ENCODE measurements around the gene PLCH1. TPM values are rescaled to one million over a fixed set of nuclear protein-coding genes. Genes with fewer than 3 reads are reported as not detected.

The PLCH1 gene
- total RNA-seq, 1 donor from 2014 or later: 14.0 TPM

- intact Hi-C loops (cut with DNase I): no loop called here
- DNase-seq (no peak), ATAC-seq (peak in 1 of 2 donors; percentile 61)
- H3K4me1 ChIP-seq: no peaks in the 10 kb centered on the region
- H3K27me3 ChIP-seq (ENCODE audit: low read depth): no peaks in the 10 kb centered on the region
- no peaks in the 10 kb centered on the region for H3K36me3 ChIP-seq
- no peak overlapping the region for H3K4me3 ChIP-seq
- TF ChIP-seq, protein P1, sequence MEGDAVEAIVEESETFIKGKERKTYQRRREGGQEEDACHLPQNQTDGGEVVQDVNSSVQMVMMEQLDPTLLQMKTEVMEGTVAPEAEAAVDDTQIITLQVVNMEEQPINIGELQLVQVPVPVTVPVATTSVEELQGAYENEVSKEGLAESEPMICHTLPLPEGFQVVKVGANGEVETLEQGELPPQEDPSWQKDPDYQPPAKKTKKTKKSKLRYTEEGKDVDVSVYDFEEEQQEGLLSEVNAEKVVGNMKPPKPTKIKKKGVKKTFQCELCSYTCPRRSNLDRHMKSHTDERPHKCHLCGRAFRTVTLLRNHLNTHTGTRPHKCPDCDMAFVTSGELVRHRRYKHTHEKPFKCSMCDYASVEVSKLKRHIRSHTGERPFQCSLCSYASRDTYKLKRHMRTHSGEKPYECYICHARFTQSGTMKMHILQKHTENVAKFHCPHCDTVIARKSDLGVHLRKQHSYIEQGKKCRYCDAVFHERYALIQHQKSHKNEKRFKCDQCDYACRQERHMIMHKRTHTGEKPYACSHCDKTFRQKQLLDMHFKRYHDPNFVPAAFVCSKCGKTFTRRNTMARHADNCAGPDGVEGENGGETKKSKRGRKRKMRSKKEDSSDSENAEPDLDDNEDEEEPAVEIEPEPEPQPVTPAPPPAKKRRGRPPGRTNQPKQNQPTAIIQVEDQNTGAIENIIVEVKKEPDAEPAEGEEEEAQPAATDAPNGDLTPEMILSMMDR (IDR thresholded peaks at IDR 0.05): peak; percentile 41
- H3K9me3 ChIP-seq: no peaks in the 10 kb centered on the region
- H3K27ac ChIP-seq: no peak overlapping the region
These were observed 391.9 kb downstream of the PLCH1 start for GRCh38 chr3:155352900-155353490.

- Histone ChIP-seq H3K27ac (no peak overlapping the region), H3K9me3 (no peaks in the 10 kb centered on the region), H3K4me1 (no peaks in the 10 kb centered on the region), H3K4me3 (no peak overlapping the region), H3K36me3 (no peaks in the 10 kb centered on the region), H3K27me3 (ENCODE audit: low read depth) (no peaks in the 10 kb centered on the region)
- intact Hi-C loops (cut with DNase I): no loop called here
- ATAC-seq (no peak), DNase-seq (no peak)
- TF ChIP-seq, protein P1 (IDR thresholded peaks at IDR 0.05): no peak
These were observed 394.3 kb downstream of the PLCH1 start for GRCh38 chr3:155350571-155350970.

DNA sequence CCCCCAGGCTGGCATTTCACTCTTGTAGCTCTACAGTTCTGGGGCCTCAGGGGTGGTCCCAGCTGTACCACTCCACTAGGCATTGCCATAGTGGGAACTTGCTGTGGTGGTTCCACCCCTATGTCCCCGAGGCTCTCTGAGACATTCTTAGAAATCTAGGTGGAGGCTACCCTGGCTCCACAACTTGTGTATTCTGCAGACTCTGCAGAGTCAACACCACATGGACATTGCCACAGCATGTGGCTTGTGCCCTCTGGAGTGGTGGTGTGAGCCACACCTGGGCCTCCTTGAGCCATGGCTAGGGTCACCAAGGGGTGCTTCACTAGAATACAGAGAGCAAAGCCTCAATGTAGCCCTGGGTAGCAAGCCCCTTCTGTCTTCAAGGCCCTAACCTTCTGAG lies 397.0 kb downstream of the PLCH1 start:
- Histone ChIP-seq H3K4me3 (no peak overlapping the region), H3K4me1 (no peaks in the 10 kb centered on the region), H3K27ac (no peak overlapping the region), H3K9me3 (no peaks in the 10 kb centered on the region), H3K27me3 (ENCODE audit: low read depth) (no peaks in the 10 kb centered on the region), H3K36me3 (no peaks in the 10 kb centered on the region)
- TF ChIP-seq, protein P1 (IDR thresholded peaks at IDR 0.05): no peak
- ATAC-seq (no peak), DNase-seq (no peak)
- intact Hi-C loops (cut with DNase I): no loop called here

DNA sequence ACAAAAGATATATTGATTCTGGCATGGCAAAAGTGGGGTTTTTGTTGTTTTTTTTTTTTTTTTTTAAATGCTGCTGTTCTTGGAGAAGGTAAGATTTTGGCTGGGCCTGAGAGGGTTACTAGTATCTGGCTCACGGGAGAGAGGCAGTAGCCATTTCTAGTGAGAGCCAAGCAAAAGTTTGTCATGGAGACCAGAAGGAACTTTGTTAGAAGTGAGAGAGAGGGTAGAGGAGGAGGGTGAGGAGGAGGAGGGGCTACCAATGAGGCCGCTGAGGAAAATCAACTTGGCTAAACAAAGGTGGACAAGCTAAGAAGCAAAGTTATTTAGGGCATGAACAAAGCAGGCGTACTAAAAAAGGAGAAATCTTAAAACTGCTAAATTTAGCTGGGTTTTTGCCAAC lies 402.5 kb downstream of the PLCH1 start:
- no peak overlapping the region for H3K27ac ChIP-seq

GRCh38 chr3:155339052-155339451 lies 405.8 kb downstream of the PLCH1 start:
- H3K27ac ChIP-seq: no peak overlapping the region
- no peak for ATAC-seq
- H3K4me3 ChIP-seq: no peak overlapping the region
- no peaks in the 10 kb centered on the region for H3K9me3 ChIP-seq
- no peak for DNase-seq
- no peaks in the 10 kb centered on the region for H3K4me1 ChIP-seq
- intact Hi-C loops (cut with DNase I): no loop called here
- H3K36me3 ChIP-seq: no peaks in the 10 kb centered on the region
- TF ChIP-seq, protein P1 (IDR thresholded peaks at IDR 0.05): no peak
- no peaks in the 10 kb centered on the region for H3K27me3 ChIP-seq (ENCODE audit: low read depth)

More for the DNA sequence above, 402.5 kb downstream of the PLCH1 start:
- TF ChIP-seq, protein P1 (IDR thresholded peaks at IDR 0.05): no peak
- H3K9me3 ChIP-seq: no peaks in the 10 kb centered on the region
- H3K27me3 ChIP-seq (ENCODE audit: low read depth): no peaks in the 10 kb centered on the region
- DNase-seq (no peak), ATAC-seq (no peak)
- intact Hi-C loops (cut with DNase I): no loop called here
- no peaks in the 10 kb centered on the region for H3K36me3 ChIP-seq
- H3K4me1 ChIP-seq: no peaks in the 10 kb centered on the region
- no peak overlapping the region for H3K4me3 ChIP-seq

Data from lower lobe of right lung (tissue), 2 donors.